Hematopoietic multipotent progenitor cell treated with erythropoietin and hydrocortisone succinate and interleukin-3 and kit ligand, for 4 days (in vitro differentiated cells): ENCODE measurements around the gene GATB.

Experiments
- DNase-seq: peaks from one replicate; pipeline ENCODE4 v3.0.0-alpha.2; 2015

Gene GATB, protein sequence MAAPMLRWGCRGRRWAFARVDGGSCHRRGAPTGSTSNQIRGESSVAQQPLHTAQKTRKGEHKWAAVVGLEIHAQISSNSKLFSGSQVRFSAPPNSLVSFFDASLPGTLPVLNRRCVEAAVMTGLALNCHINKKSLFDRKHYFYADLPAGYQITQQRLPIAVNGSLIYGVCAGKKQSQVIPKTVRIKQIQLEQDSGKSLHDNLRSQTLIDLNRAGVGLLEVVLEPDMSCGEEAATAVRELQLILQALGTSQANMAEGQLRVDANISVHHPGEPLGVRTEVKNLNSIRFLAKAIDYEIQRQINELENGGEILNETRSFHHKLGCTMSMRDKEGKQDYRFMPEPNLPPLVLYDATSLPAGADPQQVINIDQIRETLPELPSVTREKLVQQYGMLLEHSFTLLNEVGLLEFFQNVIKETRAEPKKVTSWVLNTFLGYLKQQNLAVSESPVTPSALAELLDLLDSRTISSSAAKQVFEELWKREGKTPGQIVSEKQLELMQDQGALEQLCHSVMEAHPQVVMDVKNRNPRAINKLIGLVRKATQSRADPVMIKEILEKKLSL

DNA sequence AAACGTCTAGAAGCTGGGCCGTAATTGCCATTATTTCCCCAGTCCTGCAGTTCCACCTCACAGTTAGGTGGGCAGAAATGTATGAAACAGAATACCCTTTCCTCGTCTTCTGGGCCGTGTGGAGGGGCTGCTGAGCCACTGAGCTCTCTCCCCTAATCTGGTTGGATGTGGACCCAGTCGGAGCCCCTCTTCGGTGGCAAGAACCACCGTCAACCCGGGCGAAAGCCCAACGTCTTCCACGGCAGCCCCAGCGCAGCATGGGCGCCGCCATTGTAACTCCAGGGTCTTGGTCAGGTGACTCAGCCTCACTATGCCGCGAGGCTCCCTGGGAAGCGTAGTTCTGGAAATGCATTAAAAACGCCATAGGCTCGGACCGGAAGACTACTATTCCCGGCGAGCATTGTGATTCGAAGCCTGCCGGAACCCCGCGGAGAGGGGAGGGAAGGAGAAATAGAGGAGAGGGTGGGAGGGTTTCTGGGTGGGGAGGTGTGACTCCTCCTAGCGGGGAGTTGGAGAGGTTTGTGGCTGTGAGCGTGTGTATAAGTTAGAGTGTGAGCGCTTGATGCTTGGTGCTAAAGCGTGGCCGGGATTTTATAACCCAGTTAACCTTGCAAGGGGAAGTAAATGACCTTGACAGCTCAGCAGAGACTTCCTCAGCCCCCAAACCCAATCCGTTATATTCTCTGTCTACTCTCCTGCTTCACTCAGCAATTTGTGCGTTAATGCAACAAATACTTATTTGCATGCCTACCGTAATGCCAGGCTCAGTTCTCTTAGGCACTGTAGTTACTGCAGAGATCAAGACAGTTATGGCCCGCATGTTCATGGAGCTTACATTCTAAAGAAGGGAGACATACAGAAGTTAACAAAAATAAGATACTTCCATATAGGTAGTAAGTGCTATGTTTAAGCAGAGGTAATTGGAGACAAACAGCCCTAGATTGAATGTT lies at the start of gene GATB:
Gene GATB (minus strand): TSS at position 296 of the 950 bp plus-strand sequence. CDS start 25 bp downstream, at position 271.
- DNase-seq: peak; percentile 99

DNA sequence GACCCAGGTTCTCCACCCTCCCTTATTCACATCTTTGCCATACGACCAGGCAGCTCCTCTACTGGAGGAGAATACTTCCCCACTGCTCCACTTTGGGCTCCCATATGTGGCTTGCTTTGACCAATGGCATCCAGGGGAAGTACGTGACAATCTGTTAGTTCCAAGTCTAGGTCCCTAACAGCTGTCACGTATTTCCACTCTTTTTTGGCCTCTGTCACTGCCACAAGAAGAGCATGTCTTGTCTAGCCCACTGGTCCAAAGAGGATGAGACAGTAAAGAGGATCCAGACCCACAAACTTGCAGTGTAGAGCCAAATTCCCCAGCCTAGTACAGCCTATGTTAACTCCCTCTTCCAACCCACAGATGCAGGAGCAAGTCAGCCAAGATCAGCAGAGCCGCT lies 49.7 kb upstream of the GATB start:
- DNase-seq: no peak

DNA sequence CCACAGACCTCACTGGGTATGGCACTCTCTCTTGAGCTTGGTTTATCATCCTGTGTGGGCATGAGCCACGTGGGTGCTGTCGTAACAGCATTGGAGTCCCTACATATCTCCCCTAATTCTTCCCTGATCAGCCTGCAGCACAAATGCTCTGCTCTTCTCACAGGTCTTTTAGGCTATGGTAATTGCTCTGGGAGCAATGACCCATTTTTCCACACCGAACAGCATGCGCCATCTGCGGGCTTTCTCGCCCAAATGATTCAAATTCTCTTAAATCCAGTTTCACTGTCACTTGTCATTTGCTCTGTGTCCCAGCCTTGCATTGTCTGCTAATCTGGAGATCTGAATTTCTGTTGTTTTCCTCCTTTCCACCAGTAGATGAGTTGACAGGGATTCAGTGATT lies 48.9 kb upstream of the GATB start:
- no peak for DNase-seq

DNA sequence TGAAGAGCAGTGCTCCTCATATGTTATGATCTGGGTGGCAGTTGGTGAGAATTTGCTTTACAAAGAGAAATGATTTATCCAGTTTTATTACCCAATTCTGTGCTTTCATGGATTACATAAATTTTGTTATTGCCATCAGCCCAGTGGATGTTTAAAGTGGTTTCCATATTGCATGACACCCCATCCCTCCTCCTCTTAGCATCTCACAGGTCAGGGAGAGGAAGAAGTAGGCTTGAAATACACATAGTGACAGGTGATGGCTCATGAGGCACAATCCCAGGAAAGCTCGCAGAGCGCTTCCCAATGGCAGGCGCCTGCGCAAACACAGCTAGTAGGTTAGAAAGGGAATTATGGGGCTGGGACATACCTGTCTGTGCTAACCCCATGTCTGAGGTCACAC lies 47.7 kb upstream of the GATB start:
- DNase-seq: no peak

DNA sequence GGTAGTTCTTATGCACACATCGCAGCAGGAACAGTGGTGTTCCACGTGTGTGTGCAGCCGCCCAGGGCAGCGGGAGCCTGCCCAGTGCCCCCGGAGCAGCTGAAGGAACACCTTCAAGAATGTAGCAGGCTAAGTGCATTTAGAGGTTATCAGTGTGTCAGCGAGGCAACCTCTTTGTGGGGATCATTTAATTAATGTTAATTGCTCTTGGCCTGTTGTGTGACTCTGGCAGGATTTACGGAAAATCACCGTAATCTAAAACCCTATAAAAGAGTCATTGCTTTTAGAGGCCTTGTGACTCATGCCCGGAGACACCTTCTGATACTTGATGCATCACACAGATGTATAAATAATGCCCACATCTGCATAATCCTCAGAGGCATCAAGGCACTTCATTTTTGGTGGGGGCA lies 47.3 kb upstream of the GATB start:
- DNase-seq: no peak

DNA sequence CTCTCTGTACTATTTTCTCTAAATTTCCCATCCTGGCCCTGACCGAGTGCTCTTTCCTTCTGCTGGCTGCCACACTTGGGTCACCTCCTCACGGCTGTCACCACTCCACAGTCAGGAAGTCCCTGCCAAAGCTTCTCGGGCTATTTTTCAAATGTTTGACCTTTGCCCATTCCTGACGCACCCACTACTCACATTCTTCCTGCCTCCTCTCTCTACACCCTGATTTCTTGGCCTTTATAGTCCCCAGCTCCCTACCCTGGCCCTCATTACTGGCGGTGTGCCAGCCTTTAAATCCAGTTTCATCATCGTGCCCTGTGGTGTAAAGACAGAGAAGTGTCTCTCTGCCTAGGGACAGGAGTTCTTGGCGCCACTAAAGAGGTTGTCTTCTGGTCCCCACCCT lies 46.4 kb upstream of the GATB start:
- DNase-seq: no peak

DNA sequence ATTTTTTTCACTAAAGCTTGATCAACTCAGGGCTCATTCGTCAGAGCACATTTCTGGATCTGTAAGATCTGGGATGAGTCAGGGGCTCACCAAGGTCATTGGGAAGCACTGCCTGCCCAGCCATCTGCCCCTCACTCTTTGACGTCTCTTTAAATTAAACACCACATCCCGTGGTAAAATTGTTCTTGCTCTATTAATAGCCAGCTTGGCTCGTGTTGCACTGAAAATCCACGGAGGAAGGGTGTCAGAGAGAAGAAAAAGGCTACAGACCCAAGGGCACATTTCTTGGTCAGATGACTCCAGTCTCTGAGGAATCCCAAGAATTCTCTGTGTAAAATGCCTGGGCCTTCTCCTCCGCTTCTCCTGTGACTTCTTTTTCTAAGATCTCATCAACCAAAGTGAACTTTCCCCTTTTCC lies 45.7 kb upstream of the GATB start:
- no peak for DNase-seq

DNA sequence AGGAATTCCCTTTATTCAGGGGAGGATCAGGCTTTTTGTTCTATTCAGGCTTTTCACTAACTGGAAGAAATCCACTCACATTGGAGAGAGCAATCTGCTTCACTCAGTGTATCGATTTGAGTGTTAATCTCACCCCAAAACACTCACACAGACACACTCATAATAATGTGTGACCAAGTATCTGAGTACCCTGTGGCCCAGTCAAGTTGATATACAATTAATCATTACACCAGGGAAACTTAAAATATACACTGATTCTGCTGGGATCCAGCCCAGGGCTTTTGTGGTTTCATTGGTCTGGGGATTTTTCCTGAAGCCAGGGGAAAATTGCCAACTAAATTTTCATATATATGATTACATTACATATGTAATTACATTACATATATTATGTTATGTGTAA lies 44.0 kb upstream of the GATB start:
- no peak for DNase-seq

DNA sequence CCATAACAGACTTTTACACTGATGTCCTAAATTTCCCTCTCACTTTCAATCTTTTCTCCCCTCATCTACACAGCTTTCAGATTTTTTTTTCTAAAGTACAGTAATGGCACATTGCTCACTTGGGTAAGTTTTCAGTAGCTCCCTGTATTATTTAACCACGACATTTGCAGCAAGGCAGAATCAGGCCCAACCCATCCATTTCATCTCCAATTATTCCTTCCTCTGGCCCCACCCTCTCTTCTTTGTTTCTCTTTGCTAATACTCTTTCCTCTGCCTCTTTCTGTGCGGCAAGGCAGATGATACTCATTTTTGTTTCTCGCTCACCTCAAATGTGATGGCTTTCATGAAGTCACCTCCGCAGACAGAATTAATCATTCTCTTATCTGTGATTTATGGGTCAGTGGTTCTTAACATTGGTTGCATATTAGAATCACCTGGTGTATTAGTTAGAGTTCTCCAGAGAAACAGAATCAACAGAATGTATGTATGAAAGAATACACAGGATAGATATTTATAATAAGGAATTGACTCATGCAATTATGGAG lies 43.4 kb upstream of the GATB start:
- DNase-seq: no peak

DNA sequence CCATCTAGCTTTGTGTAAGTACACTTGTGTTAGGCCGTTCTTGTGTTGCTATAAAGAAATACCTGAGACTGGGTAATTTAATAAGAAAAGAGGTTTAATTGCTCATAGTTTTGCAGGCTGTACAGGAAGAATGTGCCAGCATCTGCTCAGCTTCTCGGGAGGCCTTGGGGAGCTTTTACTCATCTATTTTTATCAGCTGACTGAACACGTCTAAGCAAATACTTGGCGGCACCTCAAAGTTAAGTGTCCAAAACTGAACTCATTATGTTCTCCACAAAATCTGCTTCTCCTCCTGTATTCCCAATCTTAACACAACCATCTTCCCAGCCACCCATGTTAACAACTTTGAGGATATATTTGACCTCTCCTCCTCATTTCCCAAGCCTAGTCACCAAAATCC lies 42.4 kb upstream of the GATB start:
- no peak for DNase-seq

DNA sequence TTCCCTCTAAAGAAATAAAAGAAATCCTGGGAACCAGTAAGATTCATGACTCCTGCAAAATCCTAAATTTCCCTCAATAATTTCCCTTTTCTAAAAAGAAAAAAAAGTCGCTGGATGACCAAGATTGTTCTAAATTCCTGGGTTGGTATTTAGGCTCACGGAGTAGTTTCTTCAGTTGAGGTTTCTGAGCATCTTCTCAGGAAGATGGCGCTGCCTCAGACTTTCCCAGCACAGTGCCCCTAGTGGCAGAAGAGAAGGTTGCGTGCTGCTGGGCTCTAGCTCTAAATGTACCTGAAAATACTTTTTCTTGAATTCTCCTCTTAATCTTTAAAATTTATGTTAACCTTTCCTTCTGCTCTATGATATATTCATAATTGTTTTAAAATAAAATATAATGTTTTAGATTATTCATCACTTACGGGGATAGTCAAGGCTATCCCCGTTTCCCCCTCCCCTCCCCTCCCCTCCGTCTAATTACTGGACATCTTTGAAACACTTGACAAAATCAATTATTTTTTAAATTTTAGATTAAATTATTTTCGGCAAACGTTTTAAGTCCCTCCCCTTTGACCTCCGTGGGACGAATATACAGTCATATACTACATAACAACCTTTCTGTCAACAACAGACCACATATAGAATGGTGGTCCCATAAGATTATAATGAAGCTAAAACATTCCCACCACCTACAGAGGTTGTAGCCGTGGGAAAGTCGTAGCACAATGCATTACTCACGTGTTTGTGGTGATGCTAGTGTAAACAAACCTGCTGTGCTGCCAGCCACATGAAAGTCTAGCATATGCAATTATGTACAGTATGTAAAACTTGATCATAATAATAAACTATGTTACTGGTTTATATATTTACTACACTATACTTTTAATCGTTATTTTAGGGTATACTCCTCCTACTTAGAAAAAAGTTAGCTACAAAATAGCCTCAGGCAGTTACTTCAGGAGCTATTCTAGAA lies 41.0 kb upstream of the GATB start:
- peak; percentile 76 for DNase-seq

DNA sequence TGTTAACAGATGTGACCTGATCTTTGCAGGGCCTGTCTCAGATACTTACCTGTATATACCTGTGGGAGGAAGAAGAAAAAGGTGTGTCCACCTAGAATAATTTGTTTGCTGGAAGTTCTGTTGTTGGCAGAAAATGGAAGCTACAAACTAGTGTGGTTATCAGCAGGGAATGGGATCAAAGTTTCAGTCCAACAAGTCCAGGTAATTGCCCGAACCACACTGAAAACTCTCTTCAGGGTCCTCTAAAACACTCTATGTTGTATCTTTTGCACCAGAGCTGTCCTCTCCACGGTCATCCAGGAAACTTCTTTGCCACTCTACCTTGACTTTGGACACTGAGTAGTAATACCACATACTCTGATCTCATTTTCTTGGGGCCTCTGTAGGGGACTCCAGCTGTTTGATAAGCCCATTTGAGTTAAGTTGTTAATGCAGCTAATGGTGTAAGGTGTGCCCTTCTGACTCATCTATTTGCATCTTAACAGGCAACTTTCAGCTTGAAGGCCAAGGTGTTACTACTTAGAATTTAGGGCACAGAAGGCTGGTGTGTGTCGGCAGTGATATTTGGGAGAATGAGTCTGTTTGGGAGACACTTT lies 38.7 kb upstream of the GATB start:
- DNase-seq: no peak

DNA sequence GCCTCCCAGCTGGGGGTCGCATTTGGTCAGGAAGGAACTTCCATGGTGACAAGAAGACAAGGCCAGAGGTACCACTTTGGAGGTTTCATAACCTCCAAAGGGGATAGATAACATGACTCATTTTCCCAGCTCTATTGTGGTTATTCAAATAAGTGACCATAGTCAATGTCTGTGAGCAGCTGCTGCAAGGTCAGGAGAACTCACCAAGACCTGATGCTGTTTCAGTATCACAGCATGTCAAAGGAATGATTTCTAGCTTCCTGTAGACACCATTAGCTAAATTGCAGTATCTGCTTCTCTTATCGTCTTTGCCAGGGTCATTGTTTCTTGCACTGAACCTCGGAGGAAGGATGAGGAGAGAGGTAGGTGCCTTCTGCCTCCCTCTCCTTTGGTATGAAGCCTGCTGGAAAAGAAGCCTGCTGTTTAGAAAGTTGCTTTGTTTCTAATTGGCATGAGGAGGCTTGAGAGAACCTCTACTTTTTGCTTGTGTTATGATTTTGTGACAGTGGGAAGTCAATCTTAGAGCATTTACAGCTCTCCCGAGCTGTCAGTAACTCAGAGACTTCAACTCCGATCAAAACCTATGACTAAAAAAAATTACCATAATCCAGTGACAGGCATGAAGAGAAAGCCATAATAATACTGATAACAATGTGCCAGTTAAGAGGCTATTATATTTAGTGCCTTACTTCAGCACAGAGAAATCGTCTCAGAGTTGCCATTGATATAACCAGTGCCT lies 38.0 kb upstream of the GATB start:
- no peak for DNase-seq

DNA sequence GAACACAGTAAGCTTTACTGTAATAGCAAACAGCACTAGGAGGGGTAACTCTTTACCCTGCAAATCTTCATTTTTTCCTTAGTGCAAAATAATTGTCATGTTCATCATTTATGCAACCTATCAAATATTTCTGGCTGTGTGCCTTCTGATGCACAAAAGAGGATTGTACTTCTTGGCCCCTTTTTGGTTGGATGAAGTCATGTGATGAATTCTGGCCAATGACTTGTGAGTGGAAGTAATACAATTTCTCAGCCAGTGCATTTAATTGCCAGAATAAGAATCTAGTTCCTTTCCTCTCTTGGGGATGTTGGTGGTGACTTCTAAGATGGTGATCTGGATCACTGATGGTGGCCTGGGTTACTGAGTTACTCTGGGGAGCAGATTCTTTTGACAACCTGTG lies 37.0 kb upstream of the GATB start:
- no peak for DNase-seq

DNA sequence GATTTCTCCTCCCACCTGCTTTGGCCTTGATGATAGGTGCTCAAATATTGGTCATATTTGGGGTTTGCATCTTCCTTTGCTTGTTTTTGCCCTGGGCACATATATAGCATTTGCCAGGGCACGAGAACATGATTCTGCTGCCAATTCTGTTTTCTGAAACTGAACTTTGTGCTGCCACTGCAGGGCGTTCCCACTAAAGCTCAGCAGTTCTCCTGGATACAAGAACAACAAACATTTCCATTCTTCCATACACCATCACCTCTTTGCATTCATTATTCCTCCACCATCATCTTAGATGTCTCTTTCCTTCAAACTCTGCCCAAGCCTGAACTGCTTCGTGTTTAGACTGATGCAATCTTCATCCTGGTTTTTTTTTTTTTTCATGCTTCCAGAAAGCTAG lies 36.3 kb upstream of the GATB start:
- no peak for DNase-seq

DNA sequence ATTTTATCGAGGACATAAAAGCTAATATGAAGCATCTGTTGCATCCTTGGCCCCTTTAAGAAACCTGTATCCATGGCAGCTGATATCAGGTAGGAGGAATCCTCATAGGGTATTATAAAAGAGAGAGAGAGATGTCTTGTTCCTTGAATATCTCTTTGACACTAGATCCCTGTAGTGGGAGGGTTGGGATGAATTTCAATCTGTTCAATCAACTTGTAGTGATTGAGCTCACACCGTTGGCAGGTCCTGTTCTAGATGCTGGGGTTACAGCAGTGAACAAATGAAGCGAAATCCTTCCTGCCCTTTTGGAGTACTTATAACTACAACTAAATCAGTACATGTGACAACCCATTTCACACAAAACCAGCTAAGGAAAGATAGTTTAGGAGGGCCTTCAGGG lies 35.3 kb upstream of the GATB start:
- DNase-seq: no peak

DNA sequence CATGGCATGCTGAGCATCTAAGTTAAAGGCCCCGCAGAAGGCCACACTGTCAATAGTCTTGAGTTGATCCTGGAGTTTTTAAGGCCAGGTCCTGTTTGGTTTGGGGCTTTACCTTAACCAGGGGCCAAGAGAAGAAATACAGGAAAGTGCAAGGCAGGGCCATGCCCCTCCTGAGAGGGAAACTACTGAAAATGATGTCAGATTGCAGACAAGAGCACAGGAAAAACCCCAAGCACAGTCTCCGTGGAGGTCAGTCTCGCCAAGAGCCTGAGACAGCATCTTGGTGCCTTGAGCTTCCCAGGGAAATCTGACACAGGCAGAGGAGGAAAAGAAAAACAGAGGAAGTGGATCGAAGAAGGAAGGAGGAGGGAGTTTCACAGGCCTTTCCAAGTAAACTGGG lies 32.2 kb upstream of the GATB start:
- DNase-seq: no peak

DNA sequence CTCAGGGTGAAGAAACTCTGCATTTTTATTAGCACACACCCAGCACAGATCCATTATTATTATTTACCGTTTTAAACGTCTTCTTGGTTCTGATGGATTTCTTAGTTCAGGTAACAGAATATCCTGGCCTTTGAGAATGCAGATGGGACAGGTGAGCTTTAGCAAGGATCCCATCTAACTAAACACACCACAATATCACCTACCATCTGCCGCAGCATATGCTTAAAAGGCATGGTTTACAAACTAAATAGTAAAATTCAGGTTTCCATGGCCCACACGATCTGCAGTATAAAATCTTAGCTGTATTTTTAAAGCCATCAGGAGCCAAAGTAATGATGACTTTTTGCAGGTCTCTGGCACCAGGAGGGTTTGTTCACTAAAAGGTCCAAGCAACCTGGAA lies 31.7 kb upstream of the GATB start:
- no peak for DNase-seq

DNA sequence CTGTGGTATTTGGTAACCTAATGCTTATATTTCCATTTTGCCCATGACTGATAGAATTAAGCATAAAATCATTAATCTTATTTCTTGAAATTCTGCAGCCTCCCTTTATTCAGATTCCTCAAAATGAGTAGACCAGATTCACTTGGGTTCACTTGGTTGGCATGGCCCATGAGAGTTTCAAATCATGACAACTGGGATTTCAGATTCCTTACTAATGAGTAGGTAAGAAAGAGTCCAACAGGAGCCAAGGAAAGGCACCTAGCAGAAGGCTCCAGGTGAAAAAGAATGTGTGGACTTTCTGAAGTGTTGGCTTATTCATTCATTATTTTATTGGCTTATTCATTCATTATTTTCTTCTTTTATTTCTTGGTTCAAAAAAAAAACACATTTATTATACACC lies 27.2 kb upstream of the GATB start:
- DNase-seq: no peak

DNA sequence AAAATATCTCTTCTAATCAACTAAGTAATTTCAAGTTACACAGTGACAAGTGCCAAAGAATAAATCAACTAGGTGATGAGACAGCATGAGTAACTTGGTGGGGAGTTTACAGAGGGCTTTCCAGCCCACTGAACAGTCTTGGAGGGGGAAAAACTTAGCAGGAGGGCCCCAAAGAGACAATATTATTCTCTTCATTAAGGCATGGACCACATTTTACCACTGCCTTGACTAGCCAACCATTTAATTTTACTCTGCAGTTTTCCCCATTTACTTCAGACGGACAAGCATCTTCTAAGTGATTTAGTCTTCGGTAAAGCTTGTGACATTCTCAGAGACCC lies 25.3 kb upstream of the GATB start:
- no peak for DNase-seq

DNA sequence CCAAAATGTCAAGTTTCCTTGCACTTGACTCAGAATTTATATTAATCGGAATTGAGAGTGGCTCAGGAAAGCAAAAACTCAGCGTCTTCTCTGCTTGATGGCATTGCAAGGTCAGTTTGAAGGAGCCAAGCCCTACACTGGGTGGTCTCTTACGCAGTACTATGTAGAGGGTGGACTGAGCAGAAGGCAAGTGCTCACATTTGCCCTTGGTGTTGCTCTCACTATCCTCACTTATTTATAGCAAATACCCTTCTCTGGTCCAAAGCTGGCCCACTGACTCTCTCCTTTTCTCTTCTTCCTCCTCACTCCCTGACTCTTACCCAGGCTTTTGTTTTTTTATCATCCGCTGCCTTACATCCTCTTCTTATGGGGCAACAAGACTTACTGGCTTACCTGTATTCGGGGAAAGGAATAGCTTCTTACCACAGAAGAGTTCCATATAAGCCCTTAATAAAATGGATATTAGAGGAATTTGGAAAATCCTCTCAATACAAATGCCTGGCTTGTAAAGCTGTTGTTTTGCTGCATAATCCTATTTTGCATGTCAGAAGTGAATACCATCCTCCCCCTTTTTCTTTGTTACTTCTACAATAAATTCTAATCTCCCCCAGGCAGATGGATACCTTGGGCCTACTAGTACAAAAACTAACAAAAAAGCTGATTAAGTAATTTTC lies 24.8 kb upstream of the GATB start:
- no peak for DNase-seq
